ENCODE data around the gene NRIP1. TPM values are rescaled to one million over a fixed set of nuclear protein-coding genes. Genes with fewer than 3 reads are reported as not detected.

The NRIP1 gene
- total and polyA plus RNA-seq, 2 donors (not counting 1 experiment from before 2014, with no cell fraction given), result 3.3 to 32.1 TPM

- POLR2A ChIA-PET, result no interaction called here
- Histone ChIP-seq H3K4me2 (replicated peaks; ENCODE audit: low read depth, low read length, poor library complexity, severe bottlenecking) (no peak overlapping the region), H4K20me1 (ENCODE audit: control insufficient read depth, insufficient read depth, low read length, poor library complexity, severe bottlenecking) (peaks cover 24% of the 10 kb centered on the region), H3K36me3 (replicated peaks in 1 of 2; ENCODE audit: control extremely low read depth in 1 of 2, control insufficient read depth in 1 of 2, extremely low read depth in 1 of 2, insufficient read depth in 2 of 2, low read length in 1 of 2) (peaks cover 1 to 3% of the 10 kb centered on the region in 2 experiments), H2AFZ (ENCODE audit: insufficient read depth, low read depth, low read length, poor library complexity, severe bottlenecking) (no peak overlapping the region), H3K27me3 (replicated peaks in 1 of 4; ENCODE audit: control extremely low read depth in 1 of 4, control insufficient read depth in 3 of 4, insufficient read depth in 4 of 4, low read length in 3 of 4) (no peaks in the 10 kb centered on the region), H3K9ac (ENCODE audit: low read length) (no peak overlapping the region), H3K9me3 (ENCODE audit: control extremely low read depth in 1 of 3, control insufficient read depth in 2 of 3, insufficient read depth in 1 of 3, low read length in 2 of 3) (no peaks in the 10 kb centered on the region), H3K27ac (ENCODE audit: low read length in 2 of 2) (no peak overlapping the region), H3K4me1 (ENCODE audit: control insufficient read depth in 2 of 2, insufficient read depth in 2 of 2, low read length in 2 of 2) (peaks cover 0 to 6% of the 10 kb centered on the region in 2 donors), H3K79me2 (ENCODE audit: control insufficient read depth, insufficient read depth, low read length) (peaks cover 54% of the 10 kb centered on the region), H3K4me3 (ENCODE audit: control extremely low read depth in 1 of 5, extremely low read depth in 1 of 5, insufficient read depth in 1 of 5, low read depth in 2 of 5, low read length in 4 of 5) (no peak overlapping the region)
- H3K4me3 Mint-ChIP-seq, result no peak overlapping the region
- TF ChIP-seq EZH2 (IDR thresholded peaks at IDR 0.05; ENCODE audit: borderline replicate concordance, insufficient read depth, low read depth, low read length, poor library complexity, severe bottlenecking) (no peak), CTCF (IDR thresholded peaks at IDR 0.05) (no peak)
- ATAC-seq (ENCODE audit: low read depth) (no peak), DNase-seq (no peak)
- intact Hi-C loops (cut with micrococcal nuclease), result no loop called here
- no peaks in the 10 kb centered on the region for H3K27me3 Mint-ChIP-seq
- peaks cover 15% of the 10 kb centered on the region for H3K4me1 Mint-ChIP-seq
- H3K27ac Mint-ChIP-seq, result no peak overlapping the region
- no CpG with 5 or more reads among the region's 5 CpGs for WGBS (ENCODE audit: insufficient coverage)
- CTCF ChIA-PET, result no interaction called here
- H3K9me3 Mint-ChIP-seq (ENCODE audit: insufficient read depth), result no peaks in the 10 kb centered on the region
These were observed 49.0 kb downstream of the NRIP1 start for GRCh38 chr21:15015622-15016471.

DNA sequence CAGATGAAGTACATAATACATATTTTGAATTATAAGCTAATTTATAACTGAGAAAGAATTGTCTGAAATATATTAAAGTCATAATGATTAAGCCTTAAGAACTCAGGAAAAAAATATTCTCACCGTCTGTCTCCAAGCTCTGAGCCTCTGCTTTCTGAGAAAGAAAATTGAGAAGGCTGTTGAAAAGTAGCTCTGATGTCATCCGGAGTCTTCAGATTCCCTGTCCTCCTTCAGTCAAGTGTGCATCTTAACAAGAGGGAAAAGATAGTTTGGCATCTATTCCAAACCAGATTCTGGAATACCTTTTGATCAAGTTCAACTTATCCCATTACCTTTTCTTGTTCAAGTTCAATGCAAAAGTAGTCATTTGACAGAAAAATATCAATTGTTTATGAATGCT is 50.6 kb downstream of the NRIP1 start:
- ChIA-PET CTCF (interaction anchor here (1.1 kb wide), 1 partner anchor 14 kb away, joined by 3 read pairs; no protein-coding TSS in a partner anchor), POLR2A (no interaction called here)
- Histone ChIP-seq H3K36me3 (replicated peaks in 1 of 2; ENCODE audit: control extremely low read depth in 1 of 2, control insufficient read depth in 1 of 2, extremely low read depth in 1 of 2, insufficient read depth in 2 of 2, low read length in 1 of 2) (peaks cover 1 to 3% of the 10 kb centered on the region in 2 experiments), H3K27ac (ENCODE audit: low read length in 2 of 2) (no peak overlapping the region), H3K27me3 (replicated peaks in 1 of 4; ENCODE audit: control extremely low read depth in 1 of 4, control insufficient read depth in 3 of 4, insufficient read depth in 4 of 4, low read length in 3 of 4) (no peaks in the 10 kb centered on the region), H3K79me2 (ENCODE audit: control insufficient read depth, insufficient read depth, low read length) (peaks cover 37% of the 10 kb centered on the region), H3K9me3 (ENCODE audit: control extremely low read depth in 1 of 3, control insufficient read depth in 2 of 3, insufficient read depth in 1 of 3, low read length in 2 of 3) (no peaks in the 10 kb centered on the region), H3K4me2 (replicated peaks; ENCODE audit: low read depth, low read length, poor library complexity, severe bottlenecking) (no peak overlapping the region), H4K20me1 (ENCODE audit: control insufficient read depth, insufficient read depth, low read length, poor library complexity, severe bottlenecking) (peaks cover 15% of the 10 kb centered on the region), H3K4me1 (ENCODE audit: control insufficient read depth in 2 of 2, insufficient read depth in 2 of 2, low read length in 2 of 2) (peaks cover 0 to 6% of the 10 kb centered on the region in 2 donors), H2AFZ (ENCODE audit: insufficient read depth, low read depth, low read length, poor library complexity, severe bottlenecking) (no peak overlapping the region), H3K9ac (ENCODE audit: low read length) (no peak overlapping the region), H3K4me3 (ENCODE audit: control extremely low read depth in 1 of 5, extremely low read depth in 1 of 5, insufficient read depth in 1 of 5, low read depth in 2 of 5, low read length in 4 of 5) (no peak overlapping the region)
- ATAC-seq (ENCODE audit: low read depth) (no peak), DNase-seq (no peak)
- WGBS (ENCODE audit: insufficient coverage), result no CpG with 5 or more reads among the region's 2 CpGs
- intact Hi-C loops (cut with micrococcal nuclease), result no loop called here
- no peak overlapping the region for H3K27ac Mint-ChIP-seq
- peaks cover 10% of the 10 kb centered on the region for H3K4me1 Mint-ChIP-seq
- H3K4me3 Mint-ChIP-seq, result no peak overlapping the region
- H3K9me3 Mint-ChIP-seq (ENCODE audit: insufficient read depth), result no peaks in the 10 kb centered on the region
- H3K27me3 Mint-ChIP-seq, result no peaks in the 10 kb centered on the region
- TF ChIP-seq CTCF (IDR thresholded peaks at IDR 0.05) (no peak), EZH2 (IDR thresholded peaks at IDR 0.05; ENCODE audit: borderline replicate concordance, insufficient read depth, low read depth, low read length, poor library complexity, severe bottlenecking) (no peak)

Data from B cell (primary cell).